ENCODE measurements around the gene TNKS2. TPM values are rescaled to one million over a fixed set of nuclear protein-coding genes. Genes with fewer than 3 reads are reported as not detected.

Gene TNKS2
- total RNA-seq, 4 donors from 2014 or later = 40.5 to 70.0 (median 57.4) TPM

- DNase-seq (ENCODE audit: low spot score in 2 of 2) = no peak
- H3K4me3 ChIP-seq (ENCODE audit: low read depth, poor library complexity, severe bottlenecking) = no peak overlapping the region
- intact Hi-C loops (cut with DNase I; ENCODE audit: low total_unique reads) = no loop called here
- TF ChIP-seq POLR2A (IDR thresholded peaks at IDR 0.05) = no peak
- no peak for TF ChIP-seq CTCF (IDR thresholded peaks at IDR 0.05)
- WGBS, 2 donors = 83 to 84% methylated on average over 1 of the region's 1 CpG
Observed at GRCh38 chr10:91860885-91861284, 62.7 kb downstream of the TNKS2 start.

GRCh38 chr10:91864099-91864498, 65.9 kb downstream of the TNKS2 start:
- no peak overlapping the region for H3K4me3 ChIP-seq (ENCODE audit: low read depth, poor library complexity, severe bottlenecking)
- DNase-seq (ENCODE audit: low spot score in 2 of 2) = no peak
- TF ChIP-seq CTCF (IDR thresholded peaks at IDR 0.05) (no peak), POLR2A (IDR thresholded peaks at IDR 0.05) (no peak)
- intact Hi-C loops (cut with DNase I; ENCODE audit: low total_unique reads) = loop anchor here (2.0 kb wide), 1 partner anchor 37 kb away; no protein-coding TSS in a partner anchor
- 33 to 35% methylated on average over 2 of the region's 2 CpGs for WGBS, 2 donors

GRCh38 chr10:91864744-91865143, 66.5 kb downstream of the TNKS2 start:
- WGBS, 2 donors = 58 to 71% methylated on average over 2 of the region's 2 CpGs
- TF ChIP-seq CTCF (IDR thresholded peaks at IDR 0.05) (no peak), POLR2A (IDR thresholded peaks at IDR 0.05) (no peak)
- DNase-seq (ENCODE audit: low spot score in 2 of 2) = no peak

GRCh38 chr10:91865562-91866081, 67.4 kb downstream of the TNKS2 start:
- intact Hi-C loops (cut with DNase I; ENCODE audit: low total_unique reads) = loop anchor here (2.0 kb wide), 1 partner anchor 35 kb away; no protein-coding TSS in a partner anchor
- H3K4me3 ChIP-seq (ENCODE audit: low read depth, poor library complexity, severe bottlenecking) = no peak overlapping the region
- DNase-seq (ENCODE audit: low spot score in 2 of 2) = no peak
- 75 to 83% methylated on average over 2 of the region's 2 CpGs for WGBS, 2 donors
- TF ChIP-seq POLR2A (IDR thresholded peaks at IDR 0.05) (no peak), CTCF (IDR thresholded peaks at IDR 0.05) (no peak)

More at GRCh38 chr10:91864744-91865143, 66.5 kb downstream of the TNKS2 start:
- no peak overlapping the region for H3K4me3 ChIP-seq (ENCODE audit: low read depth, poor library complexity, severe bottlenecking)
- intact Hi-C loops (cut with DNase I; ENCODE audit: low total_unique reads) = loop anchor here (2.0 kb wide), 1 partner anchor 36 kb away; no protein-coding TSS in a partner anchor

- DNase-seq (ENCODE audit: low spot score in 2 of 2) = no peak
- H3K4me3 ChIP-seq (ENCODE audit: low read depth, poor library complexity, severe bottlenecking) = no peak overlapping the region
- WGBS, 2 donors = 95 to 98% methylated on average over 2 of the region's 2 CpGs
- intact Hi-C loops (cut with DNase I; ENCODE audit: low total_unique reads) = no loop called here
- TF ChIP-seq POLR2A (IDR thresholded peaks at IDR 0.05) = no peak
- TF ChIP-seq CTCF (IDR thresholded peaks at IDR 0.05) = no peak
Observed at GRCh38 chr10:91875156-91875555, 76.9 kb downstream of the TNKS2 start.

- intact Hi-C loops (cut with DNase I; ENCODE audit: low total_unique reads) = no loop called here
- TF ChIP-seq POLR2A (IDR thresholded peaks at IDR 0.05) (no peak), CTCF (IDR thresholded peaks at IDR 0.05) (no peak)
- no peak for DNase-seq (ENCODE audit: low spot score in 2 of 2)
- no peak overlapping the region for H3K4me3 ChIP-seq (ENCODE audit: low read depth, poor library complexity, severe bottlenecking)
- WGBS, 2 donors = 93 to 97% methylated on average over 1 of the region's 1 CpG
Observed at GRCh38 chr10:91875779-91876178, 77.6 kb downstream of the TNKS2 start.
